NCI-H1694 (cell line): ENCODE results near the gene GTF2E1.

Source experiments
- DNase-seq: peaks from one replicate; lab custom pipeline; 2025; lab: John Stamatoyannopoulos, UW

GTF2E1 gene

GRCh38 chr3:120800625-120801024 lies 58.1 kb downstream of the GTF2E1 start:
- no peak for DNase-seq

GRCh38 chr3:120801484-120801883 lies 58.9 kb downstream of the GTF2E1 start:
- no peak for DNase-seq

- DNase-seq: no peak
Measured at GRCh38 chr3:120802916-120803315, 60.4 kb downstream of the GTF2E1 start.

- DNase-seq: no peak
Measured at GRCh38 chr3:120816728-120817127, 74.2 kb downstream of the GTF2E1 start.

- DNase-seq: no peak
Measured at GRCh38 chr3:120820748-120821147, 78.2 kb downstream of the GTF2E1 start.

GRCh38 chr3:120821426-120821825 lies 78.9 kb downstream of the GTF2E1 start:
- DNase-seq: no peak

GRCh38 chr3:120823156-120823555 lies 80.6 kb downstream of the GTF2E1 start:
- DNase-seq: no peak

GRCh38 chr3:120824613-120825012 lies 82.1 kb downstream of the GTF2E1 start:
- DNase-seq: no peak

GRCh38 chr3:120828796-120829195 lies 86.3 kb downstream of the GTF2E1 start:
- DNase-seq: no peak

- DNase-seq: no peak
Measured at GRCh38 chr3:120831066-120831465, 88.5 kb downstream of the GTF2E1 start.
